MM.1S (cell line): ENCODE data around the gene GALC.
A peak's percentile ranks its signal among the peaks of the same experiment; 100 is the strongest.

Source experiments
- DNase-seq: peaks from one replicate; pipeline ENCODE4 v3.0.0-alpha.2; 2015
- H2AFZ ChIP-seq: fragments of 300-600 bp; sonication (generic); 2 replicates; pipeline ENCODE4 v1.6.0; 2016; ENCODE audit warnings: antibody characterized with exemption, low read length
- H3F3A ChIP-seq: fragments of 300-600 bp; sonication (generic); 2 replicates; pipeline ENCODE4 v1.6.1; 2016; ENCODE audit warnings: mild to moderate bottlenecking, antibody characterized with exemption, low read length, moderate library complexity, mixed read lengths; ENCODE audit not compliant: insufficient read depth
- H3K27ac ChIP-seq: fragments of 300-600 bp; sonication (generic); 2 replicates; pipeline ENCODE4 v1.5.1; 2016; ENCODE audit warnings: mild to moderate bottlenecking, low read length
- H3K27me3 ChIP-seq: fragments of 300-600 bp; sonication (generic); replicated peaks from 2 replicates; pipeline ENCODE4 v1.6.0; 2016; ENCODE audit warnings: low read length; ENCODE audit not compliant: insufficient read depth
- H3K36me3 ChIP-seq: fragments of 300-600 bp; sonication (generic); replicated peaks from 2 replicates; pipeline ENCODE4 v1.6.1; 2016; ENCODE audit warnings: mild to moderate bottlenecking, low read length, mixed read lengths; ENCODE audit not compliant: insufficient read depth
- H3K4me1 ChIP-seq: fragments of 300-600 bp; sonication (generic); 2 replicates; pipeline ENCODE4 v1.6.1; 2016; ENCODE audit warnings: low read length, mixed read lengths
- H3K4me2 ChIP-seq: fragments of 300-600 bp; sonication (generic); 2 replicates; pipeline ENCODE4 v1.6.0; 2016; ENCODE audit warnings: low read depth, low read length
- H3K4me3 ChIP-seq: fragments of 300-600 bp; sonication (generic); 2 replicates; pipeline ENCODE4 v1.5.1; 2016; ENCODE audit warnings: low read length, mixed read lengths
- H3K79me2 ChIP-seq: fragments of 300-600 bp; sonication (generic); 2 replicates; pipeline ENCODE4 v1.6.1; 2016; ENCODE audit warnings: mixed run types, low read length, mixed read lengths
- H3K9ac ChIP-seq: fragments of 300-600 bp; sonication (generic); 2 replicates; pipeline ENCODE4 v1.6.1; 2016; ENCODE audit warnings: low read length, mixed read lengths
- H3K9me2 ChIP-seq: fragments of 300-600 bp; sonication (generic); replicated peaks from 2 replicates; pipeline ENCODE4 v1.6.1; 2016; ENCODE audit warnings: mild to moderate bottlenecking, low read length, mixed read lengths; ENCODE audit not compliant: insufficient read depth
- H3K9me3 ChIP-seq: fragments of 300-600 bp; sonication (generic); replicated peaks from 2 replicates; pipeline ENCODE4 v1.6.1; 2016; ENCODE audit warnings: mild to moderate bottlenecking, low read length, mixed read lengths; ENCODE audit not compliant: insufficient read depth
- H4K20me1 ChIP-seq: fragments of 300-600 bp; sonication (generic); 2 replicates; pipeline ENCODE4 v1.6.1; 2016; ENCODE audit warnings: mild to moderate bottlenecking, low read length, moderate library complexity, mixed read lengths; ENCODE audit not compliant: insufficient read depth
- CTCF ChIP-seq: fragments of 300-600 bp; sonication (generic); IDR thresholded peaks from 2 replicates; pipeline ENCODE4 v1.5.1; 2016; ENCODE audit warnings: antibody characterized with exemption, low read length, mixed read lengths
- EZH2 ChIP-seq: fragments of 300-600 bp; sonication (generic); optimal IDR thresholded peaks from 2 replicates; pipeline ENCODE3; 2017; ENCODE audit warnings: low read depth, mild to moderate bottlenecking, antibody characterized with exemption, low read length, mixed read lengths
- EZH2phosphoT487 ChIP-seq: fragments of 300-600 bp; sonication (generic); IDR thresholded peaks from 2 replicates; pipeline ENCODE4 v1.6.1; 2018; ENCODE audit warnings: antibody characterized with exemption, low read length

The GALC gene

DNA sequence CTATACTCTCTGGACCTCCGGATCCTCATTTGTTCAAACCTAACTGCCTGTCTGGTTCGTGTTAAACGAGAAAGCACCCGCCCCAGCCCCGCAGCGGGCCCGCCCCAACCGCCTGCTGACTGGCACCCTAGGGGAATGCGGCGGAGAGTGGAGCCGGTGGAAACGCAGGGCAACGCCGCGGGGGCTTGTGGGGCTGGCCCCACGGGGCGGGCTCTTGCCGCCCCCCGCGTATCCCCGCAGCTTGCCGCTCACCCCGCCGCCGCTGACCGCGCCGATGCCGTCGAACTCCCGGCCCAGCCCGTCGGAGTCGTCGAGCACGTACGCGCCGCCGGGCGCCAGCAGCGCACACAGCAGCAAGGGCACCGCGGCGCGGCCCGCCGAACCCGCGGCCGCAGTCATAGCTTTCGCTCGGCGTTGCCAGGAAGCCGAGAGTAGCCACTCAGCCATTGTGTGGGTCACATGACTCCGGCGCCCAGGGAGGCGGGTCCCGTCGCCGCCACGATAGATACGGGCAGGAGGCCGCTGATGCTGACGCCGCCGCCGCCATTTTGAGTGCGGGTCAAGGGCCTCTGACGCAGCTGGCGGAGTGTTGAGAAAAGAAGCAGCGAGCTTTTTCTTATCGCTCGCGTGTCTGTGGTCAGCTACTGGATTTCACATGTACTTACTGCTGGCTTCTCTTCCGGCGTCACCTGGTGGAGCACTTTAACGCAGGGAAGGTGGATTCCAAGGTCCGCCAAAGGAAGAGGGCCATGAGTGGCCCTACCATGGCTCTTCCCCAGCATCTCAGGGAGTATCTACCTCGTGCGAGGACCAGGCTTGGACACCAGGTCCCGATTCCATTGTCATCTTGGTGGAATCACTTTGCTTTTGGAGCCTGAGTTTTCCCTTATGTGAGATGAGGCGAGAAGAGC is at the start of gene GALC:
TSS of gene GALC (minus strand) at position 465 of the 911 bp plus-strand sequence. CDS start at position 447, 18 bp downstream.
- Histone ChIP-seq H3K9me3 (no peaks in the 10 kb centered on the region), H3K4me1 (peaks cover 4% of the 10 kb centered on the region; the same call in 1 of the 2 replicates), H3F3A (no peaks in the 10 kb centered on the region), H3K79me2 (no peaks in the 10 kb centered on the region), H3K27me3 (no peaks in the 10 kb centered on the region), H3K4me3 (peak within 1 kb of the TSS; percentile 55), H3K9me2 (no peaks in the 10 kb centered on the region), H3K4me2 (peak within 1 kb of the TSS; percentile 62), H3K27ac (peak within 1 kb of the TSS; percentile 37; the same call in 1 of the 2 replicates), H3K9ac (peak within 1 kb of the TSS; percentile 4; the same call in 1 of the 2 replicates), H3K36me3 (no peaks in the 10 kb centered on the region), H2AFZ (peak within 1 kb of the TSS; percentile 76), H4K20me1 (no peaks in the 10 kb centered on the region)
- TF ChIP-seq EZH2 (no peak), EZH2phosphoT487 (no peak), CTCF (no peak)
- peak; percentile 72 for DNase-seq

- TF ChIP-seq EZH2phosphoT487 (no peak), EZH2 (no peak), CTCF (no peak)
- H3K4me3 ChIP-seq = no peak overlapping the region
- H3F3A ChIP-seq = no peaks in the 10 kb centered on the region
- H3K9me3 ChIP-seq = no peaks in the 10 kb centered on the region
- no peak overlapping the region for H2AFZ ChIP-seq
- H3K9ac ChIP-seq = no peak overlapping the region
- no peaks in the 10 kb centered on the region for H3K4me1 ChIP-seq
- no peaks in the 10 kb centered on the region for H3K27me3 ChIP-seq
- no peaks in the 10 kb centered on the region for H4K20me1 ChIP-seq
- H3K9me2 ChIP-seq = no peaks in the 10 kb centered on the region
- no peaks in the 10 kb centered on the region for H3K79me2 ChIP-seq
- no peak for DNase-seq
- H3K27ac ChIP-seq = no peak overlapping the region
- no peak overlapping the region for H3K4me2 ChIP-seq
- no peaks in the 10 kb centered on the region for H3K36me3 ChIP-seq
Measured at GRCh38 chr14:88040146-88040545, 47.2 kb upstream of the GALC start.

DNA sequence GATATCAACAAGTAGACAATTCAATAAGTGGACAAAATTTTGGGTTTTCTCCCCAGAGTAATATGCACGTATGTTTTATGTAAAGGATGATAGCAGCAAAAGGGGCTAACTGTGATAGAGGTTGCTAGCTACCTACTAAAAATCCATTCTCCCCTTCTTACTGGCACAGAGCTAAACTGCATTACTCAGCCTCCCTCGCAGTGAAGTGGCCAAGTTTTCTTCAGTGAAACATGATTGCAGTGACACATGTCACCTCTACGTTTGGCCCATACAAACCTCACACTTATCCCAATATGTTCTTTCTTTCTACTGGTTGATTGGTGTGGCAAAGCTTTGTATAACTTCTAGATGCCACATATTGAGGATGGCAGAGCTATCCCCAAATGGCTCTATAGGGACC is 46.2 kb upstream of the GALC start:
- H3K4me2 ChIP-seq = no peak overlapping the region
- no peaks in the 10 kb centered on the region for H4K20me1 ChIP-seq
- H3K27ac ChIP-seq = no peak overlapping the region
- no peaks in the 10 kb centered on the region for H3K79me2 ChIP-seq
- H3K4me3 ChIP-seq = no peak overlapping the region
- no peak overlapping the region for H3K9ac ChIP-seq
- no peaks in the 10 kb centered on the region for H3K9me2 ChIP-seq
- no peaks in the 10 kb centered on the region for H3K4me1 ChIP-seq
- TF ChIP-seq EZH2phosphoT487 = no peak
- no peak for TF ChIP-seq EZH2
- TF ChIP-seq CTCF = no peak
- no peaks in the 10 kb centered on the region for H3K27me3 ChIP-seq
- H3K36me3 ChIP-seq = no peaks in the 10 kb centered on the region
- H2AFZ ChIP-seq = no peak overlapping the region
- H3K9me3 ChIP-seq = no peaks in the 10 kb centered on the region
- no peak for DNase-seq
- no peaks in the 10 kb centered on the region for H3F3A ChIP-seq
